GM12865 (cell line): Measurements from ENCODE around the gene EMILIN3.

ENCODE experiments used
- DNase-seq: peaks from one replicate; pipeline ENCODE4 v3.0.0; 2010; ENCODE audit warnings: low read depth
- H3K4me3 ChIP-seq: 2 replicates; pipeline ENCODE4 v1.5.1; 2011; ENCODE audit warnings: mild to moderate bottlenecking, low read depth, low read length, control low read depth
- TF ChIP-seq, protein P1 (sequence below): IDR thresholded peaks from 2 replicates; pipeline ENCODE4 v1.5.1; 2011; ENCODE audit warnings: low read length, control low read depth, low read depth, inconsistent platforms; ENCODE audit not compliant: insufficient read depth; ENCODE audit errors: missing control alignments

Gene EMILIN3

DNA sequence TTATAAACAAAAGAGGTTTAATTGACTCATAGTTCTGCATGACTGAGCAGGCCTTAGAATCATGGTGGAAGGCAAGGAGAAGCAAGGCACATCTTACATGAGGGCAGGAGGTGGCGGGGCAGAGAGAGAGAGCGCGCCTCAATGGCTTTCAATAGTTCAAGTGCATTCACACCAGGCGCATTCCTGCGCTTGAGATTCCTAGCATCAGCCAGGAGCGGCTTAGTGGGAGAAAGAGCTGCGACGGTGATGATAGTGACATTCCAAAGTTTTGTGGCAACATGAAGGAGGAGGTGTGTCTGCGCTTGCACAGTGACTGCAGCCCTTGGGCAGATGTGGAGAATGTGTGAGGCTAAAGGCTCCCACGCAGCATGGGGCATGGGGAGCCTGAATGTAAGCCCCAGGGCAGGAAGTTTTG lies 25.0 kb upstream of the EMILIN3 start:
- DNase-seq, result no peak
- TF ChIP-seq, protein P1, sequence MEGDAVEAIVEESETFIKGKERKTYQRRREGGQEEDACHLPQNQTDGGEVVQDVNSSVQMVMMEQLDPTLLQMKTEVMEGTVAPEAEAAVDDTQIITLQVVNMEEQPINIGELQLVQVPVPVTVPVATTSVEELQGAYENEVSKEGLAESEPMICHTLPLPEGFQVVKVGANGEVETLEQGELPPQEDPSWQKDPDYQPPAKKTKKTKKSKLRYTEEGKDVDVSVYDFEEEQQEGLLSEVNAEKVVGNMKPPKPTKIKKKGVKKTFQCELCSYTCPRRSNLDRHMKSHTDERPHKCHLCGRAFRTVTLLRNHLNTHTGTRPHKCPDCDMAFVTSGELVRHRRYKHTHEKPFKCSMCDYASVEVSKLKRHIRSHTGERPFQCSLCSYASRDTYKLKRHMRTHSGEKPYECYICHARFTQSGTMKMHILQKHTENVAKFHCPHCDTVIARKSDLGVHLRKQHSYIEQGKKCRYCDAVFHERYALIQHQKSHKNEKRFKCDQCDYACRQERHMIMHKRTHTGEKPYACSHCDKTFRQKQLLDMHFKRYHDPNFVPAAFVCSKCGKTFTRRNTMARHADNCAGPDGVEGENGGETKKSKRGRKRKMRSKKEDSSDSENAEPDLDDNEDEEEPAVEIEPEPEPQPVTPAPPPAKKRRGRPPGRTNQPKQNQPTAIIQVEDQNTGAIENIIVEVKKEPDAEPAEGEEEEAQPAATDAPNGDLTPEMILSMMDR, result no peak
- no peak overlapping the region for H3K4me3 ChIP-seq

DNA sequence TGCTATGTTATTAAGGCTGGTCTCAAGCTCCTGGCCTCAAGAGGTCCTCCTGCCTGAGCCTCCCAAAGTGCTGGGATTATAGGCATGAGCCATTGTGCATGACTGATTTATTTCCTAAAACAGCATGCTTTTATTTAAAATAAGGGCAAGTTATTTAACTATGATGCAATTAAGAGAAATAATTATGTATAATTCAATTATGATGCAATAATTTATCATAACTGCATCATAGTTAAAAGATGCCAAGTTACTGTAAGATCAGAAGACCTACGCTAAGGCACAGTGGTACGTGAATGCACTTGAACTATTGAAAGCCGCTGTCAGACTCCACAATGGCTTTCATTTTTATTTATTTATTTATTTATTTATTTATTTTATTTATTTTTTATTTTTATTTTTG lies 24.3 kb upstream of the EMILIN3 start:
- no peak for DNase-seq
- H3K4me3 ChIP-seq, result no peak overlapping the region
- TF ChIP-seq, protein P1, result no peak

DNA sequence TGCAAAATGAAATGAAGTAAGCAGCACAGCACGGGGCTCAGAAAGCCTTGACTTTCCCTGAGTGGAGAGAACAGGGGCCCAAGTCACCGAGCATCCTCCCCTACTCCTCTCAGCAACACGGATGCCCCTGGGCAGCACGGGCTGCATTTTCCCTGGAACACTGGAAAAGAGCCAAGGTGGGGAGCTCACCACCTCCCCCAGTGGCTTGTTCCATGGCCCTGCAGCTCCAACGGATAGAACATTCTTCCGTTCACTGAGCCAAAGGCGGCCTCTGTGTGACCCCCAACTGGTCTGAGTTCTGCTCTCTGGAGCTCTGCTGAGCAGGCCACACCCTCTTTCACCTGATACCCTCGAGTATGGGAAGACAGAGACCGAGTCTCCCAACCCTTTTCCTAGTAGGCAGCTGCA lies 20.8 kb upstream of the EMILIN3 start:
- no peak for DNase-seq
- H3K4me3 ChIP-seq, result no peak overlapping the region
- TF ChIP-seq, protein P1, result no peak

DNA sequence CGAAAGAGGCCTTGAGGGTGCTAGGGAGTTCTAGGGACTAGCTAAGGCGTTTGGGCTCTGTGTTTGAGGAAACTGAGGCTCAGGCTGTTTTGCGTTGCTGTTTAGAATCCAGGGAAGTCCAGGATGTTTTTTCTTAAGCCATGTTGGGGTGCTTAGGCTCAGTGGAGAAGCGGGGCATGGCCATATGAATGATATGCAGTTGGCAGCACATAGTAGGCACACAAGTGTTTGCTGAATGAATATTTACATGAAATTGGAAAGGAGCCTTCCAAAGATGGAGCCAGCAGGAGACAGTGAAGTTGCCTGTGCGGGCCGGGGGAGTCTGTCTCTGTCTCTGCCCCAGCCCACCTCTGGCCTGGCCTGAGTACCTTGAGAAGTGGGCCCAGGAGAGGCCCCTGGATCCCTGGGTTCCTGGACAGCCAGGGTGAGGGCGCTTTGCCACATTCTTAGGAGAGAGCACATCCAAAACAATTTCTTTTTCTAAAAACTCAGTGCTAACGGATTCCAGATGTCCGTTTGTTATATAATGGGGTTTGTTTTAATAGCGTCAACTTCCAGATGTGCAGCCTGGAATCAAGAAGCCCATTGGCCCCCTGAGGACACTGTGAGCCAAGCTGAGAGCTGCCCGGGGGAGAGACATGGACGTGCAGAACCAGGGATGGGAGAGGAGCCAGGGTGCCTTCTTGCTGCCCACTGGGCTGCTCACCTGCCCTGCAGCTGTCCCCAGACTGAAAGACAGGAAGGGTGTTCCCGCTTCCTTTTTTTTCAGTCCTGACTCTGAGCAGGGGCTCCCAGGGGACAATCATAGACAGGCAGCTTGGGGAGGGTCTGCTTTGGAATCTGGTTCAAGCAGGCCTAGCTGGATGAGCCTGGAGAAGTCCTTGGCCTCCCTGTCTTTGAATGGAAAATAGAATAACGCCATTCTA lies 20.1 kb upstream of the EMILIN3 start:
- TF ChIP-seq, protein P1, result no peak
- DNase-seq, result no peak
- no peak overlapping the region for H3K4me3 ChIP-seq

DNA sequence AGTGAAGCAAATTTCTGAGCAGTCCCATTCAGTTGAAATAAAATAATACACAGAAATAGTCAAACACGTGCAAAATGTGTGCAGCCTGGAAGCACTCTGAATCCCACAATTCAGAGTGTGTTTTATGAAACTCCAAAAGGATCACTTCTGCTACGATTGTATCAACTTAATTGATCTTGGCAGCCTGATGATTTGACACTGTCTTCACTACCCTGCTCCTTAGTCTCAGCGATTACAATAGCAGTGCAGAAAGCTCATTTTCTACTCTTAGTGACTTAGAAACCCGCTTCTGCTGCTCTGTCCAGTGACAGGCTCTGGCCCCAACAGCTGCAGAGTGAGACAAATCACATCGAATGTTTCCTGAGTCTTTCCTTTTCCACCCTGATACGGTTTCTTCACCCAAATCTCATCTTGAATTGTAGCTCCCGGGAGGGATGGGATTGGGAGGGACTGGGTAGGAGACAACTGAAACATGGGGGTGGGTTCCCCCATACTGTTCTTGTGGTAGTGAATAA lies 16.2 kb upstream of the EMILIN3 start:
- TF ChIP-seq, protein P1, result no peak
- no peak overlapping the region for H3K4me3 ChIP-seq

DNA sequence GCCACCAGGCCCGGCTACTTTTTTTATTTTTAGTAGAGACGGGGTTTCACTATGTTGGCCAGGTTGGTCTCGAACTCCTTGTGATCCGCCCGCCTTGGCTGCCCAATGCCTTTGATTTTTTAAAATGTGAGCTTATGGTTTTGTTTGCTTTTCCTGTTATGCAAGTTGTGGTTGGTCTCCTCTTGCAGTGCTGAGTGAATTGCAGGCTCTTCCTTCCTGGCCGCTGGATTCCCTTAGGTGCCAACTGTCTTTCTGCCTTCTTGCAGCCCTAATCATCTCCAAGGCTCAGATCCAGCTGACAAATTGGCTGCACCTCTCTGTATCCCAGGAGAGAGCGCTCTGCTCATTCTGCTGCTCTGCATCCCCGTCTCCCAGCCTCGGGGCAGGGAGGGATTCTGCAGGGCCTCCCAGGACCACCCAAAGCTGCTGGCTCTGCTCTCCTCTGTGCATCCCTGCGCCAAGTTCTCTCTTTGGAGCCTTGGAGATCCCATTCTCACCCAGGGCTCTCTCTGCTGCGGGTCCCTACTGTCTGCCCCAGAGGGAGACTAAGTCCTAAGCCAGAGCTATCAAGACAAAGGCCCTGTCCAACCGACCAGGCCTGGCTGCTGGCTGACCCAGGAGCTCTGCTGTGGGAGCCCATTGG lies 14.1 kb upstream of the EMILIN3 start:
- TF ChIP-seq, protein P1, result no peak
- no peak overlapping the region for H3K4me3 ChIP-seq
- DNase-seq, result no peak

More for the DNA sequence above, 16.2 kb upstream of the EMILIN3 start:
- no peak for DNase-seq
